ENCODE data around the gene LGALS8.

The LGALS8 gene

GRCh38 chr1:236509647-236510401 is 14.0 kb upstream of the LGALS8 start:
- no peak for DNase-seq

GRCh38 chr1:236511735-236512418 is 11.9 kb upstream of the LGALS8 start:
- DNase-seq: no peak

GRCh38 chr1:236514703-236515442 is 8.9 kb upstream of the LGALS8 start:
- DNase-seq: peak; percentile 93

- DNase-seq: peak; percentile 93
Observed at GRCh38 chr1:236515443-236515958, 8.3 kb upstream of the LGALS8 start.

- DNase-seq: no peak
Observed at GRCh38 chr1:236516929-236517704, 6.7 kb upstream of the LGALS8 start.

GRCh38 chr1:236518322-236518721 is 5.5 kb upstream of the LGALS8 start:
- no peak for DNase-seq

- no peak for DNase-seq
Observed at GRCh38 chr1:236520445-236521005, 3.3 kb upstream of the LGALS8 start.

GRCh38 chr1:236522937-236523703 is 662 bp upstream of the LGALS8 start:
- DNase-seq: no peak

- peak; percentile 77 for DNase-seq
Observed at GRCh38 chr1:236524142-236524894, 536 bp downstream of the LGALS8 start.

GRCh38 chr1:236524895-236525184 is 1.1 kb downstream of the LGALS8 start:
- DNase-seq: no peak

- DNase-seq: no peak
Observed at GRCh38 chr1:236526079-236526478, 2.3 kb downstream of the LGALS8 start.

GRCh38 chr1:236530286-236530685 is 6.5 kb downstream of the LGALS8 start:
- DNase-seq: no peak

- DNase-seq: no peak
Observed at GRCh38 chr1:236530959-236531358, 7.2 kb downstream of the LGALS8 start.

- DNase-seq: no peak
Observed at GRCh38 chr1:236532850-236533249, 9.1 kb downstream of the LGALS8 start.

GRCh38 chr1:236534151-236534651 is 10.4 kb downstream of the LGALS8 start:
- DNase-seq: no peak

GRCh38 chr1:236535190-236535589 is 11.4 kb downstream of the LGALS8 start:
- no peak for DNase-seq

GRCh38 chr1:236535662-236536161 is 11.9 kb downstream of the LGALS8 start:
- peak; percentile 94 for DNase-seq

GRCh38 chr1:236536540-236536939 is 12.8 kb downstream of the LGALS8 start:
- DNase-seq: no peak

- DNase-seq: no peak
Observed at GRCh38 chr1:236540813-236541465, 17.2 kb downstream of the LGALS8 start.

- DNase-seq: no peak
Observed at GRCh38 chr1:236541710-236542109, 17.9 kb downstream of the LGALS8 start.
